ENCODE measurements around the gene ANKRD33. TPM values are rescaled to one million over a fixed set of nuclear protein-coding genes. Genes with fewer than 3 reads are reported as not detected.

Gene ANKRD33
- total RNA-seq, 2 experiments from 2014 or later: not detected

- CTCF ChIA-PET: no interaction called here
- Mint-ChIP-seq H3K9me3 (no peaks in the 10 kb centered on the region), H3K4me3 (no peak overlapping the region), H3K27me3 (peaks cover 51% of the 10 kb centered on the region), H3K36me3 (ENCODE audit: low read depth) (no peaks in the 10 kb centered on the region), H3K4me1 (peaks cover 30% of the 10 kb centered on the region), H3K27ac (no peak overlapping the region)
- POLR2A ChIA-PET: no interaction called here
- DNase-seq: no peak
These were observed 37.6 kb upstream of the ANKRD33 start for GRCh38 chr12:51850081-51850964.

GRCh38 chr12:51850965-51851299 is 37.0 kb upstream of the ANKRD33 start:
- DNase-seq: no peak
- Mint-ChIP-seq H3K4me1 (peaks cover 30% of the 10 kb centered on the region), H3K27me3 (peaks cover 45% of the 10 kb centered on the region), H3K27ac (no peak overlapping the region), H3K4me3 (no peak overlapping the region), H3K9me3 (no peaks in the 10 kb centered on the region), H3K36me3 (ENCODE audit: low read depth) (no peaks in the 10 kb centered on the region)
- ChIA-PET POLR2A (no interaction called here), CTCF (no interaction called here)

GRCh38 chr12:51851413-51852124 is 36.3 kb upstream of the ANKRD33 start:
- no peak for DNase-seq
- Mint-ChIP-seq H3K36me3 (ENCODE audit: low read depth) (no peaks in the 10 kb centered on the region), H3K4me1 (peaks cover 27% of the 10 kb centered on the region), H3K9me3 (no peaks in the 10 kb centered on the region), H3K4me3 (no peak overlapping the region), H3K27me3 (peaks cover 44% of the 10 kb centered on the region), H3K27ac (no peak overlapping the region)
- CTCF ChIA-PET: interaction anchor here (0.6 to 1.1 kb wide), 5 partner anchors 24 to 874 kb away, joined by 3 to 5 read pairs (median 3); no protein-coding TSS in a partner anchor
- POLR2A ChIA-PET: no interaction called here

GRCh38 chr12:51852404-51853137 is 35.3 kb upstream of the ANKRD33 start:
- POLR2A ChIA-PET: no interaction called here
- Mint-ChIP-seq H3K27ac (no peak overlapping the region), H3K4me3 (no peak overlapping the region), H3K27me3 (peaks cover 40% of the 10 kb centered on the region), H3K36me3 (ENCODE audit: low read depth) (no peaks in the 10 kb centered on the region), H3K9me3 (no peaks in the 10 kb centered on the region), H3K4me1 (peaks cover 25% of the 10 kb centered on the region)
- CTCF ChIA-PET: interaction anchor here (0.9 to 1.1 kb wide), 2 partner anchors 23 to 33 kb away, joined by 3 to 5 read pairs; no protein-coding TSS in a partner anchor
- no peak for DNase-seq

- Mint-ChIP-seq H3K36me3 (ENCODE audit: low read depth) (no peaks in the 10 kb centered on the region), H3K27me3 (peaks cover 32% of the 10 kb centered on the region), H3K9me3 (no peaks in the 10 kb centered on the region), H3K4me1 (peaks cover 22% of the 10 kb centered on the region), H3K4me3 (no peak overlapping the region), H3K27ac (no peak overlapping the region)
- ChIA-PET POLR2A (no interaction called here), CTCF (interaction anchor here (0.6 kb wide), 1 partner anchor 12 kb away, joined by 3 read pairs; no protein-coding TSS in a partner anchor)
- no peak for DNase-seq
These were observed 32.1 kb upstream of the ANKRD33 start for GRCh38 chr12:51855586-51856428.

GRCh38 chr12:51860986-51861385 is 26.9 kb upstream of the ANKRD33 start:
- Mint-ChIP-seq H3K4me3 (no peak overlapping the region), H3K27ac (no peak overlapping the region), H3K4me1 (peaks cover 1% of the 10 kb centered on the region), H3K36me3 (ENCODE audit: low read depth) (no peaks in the 10 kb centered on the region), H3K9me3 (no peaks in the 10 kb centered on the region), H3K27me3 (peaks cover 48% of the 10 kb centered on the region)
- CTCF ChIA-PET: interaction anchor here (0.6 kb wide), 1 partner anchor 25 kb away, joined by 3 read pairs; no protein-coding TSS in a partner anchor
- DNase-seq: no peak
- POLR2A ChIA-PET: no interaction called here

- Mint-ChIP-seq H3K27ac (no peak overlapping the region), H3K9me3 (no peaks in the 10 kb centered on the region), H3K4me3 (no peak overlapping the region), H3K36me3 (ENCODE audit: low read depth) (no peaks in the 10 kb centered on the region), H3K27me3 (peaks cover 54% of the 10 kb centered on the region), H3K4me1 (peaks cover 1% of the 10 kb centered on the region)
- POLR2A ChIA-PET: interaction anchor here (0.6 kb wide), 1 partner anchor 1124 kb away, joined by 3 read pairs; no protein-coding TSS in a partner anchor
- DNase-seq: no peak
- CTCF ChIA-PET: interaction anchor here (1.2 kb wide), 1 partner anchor 13 kb away, joined by 3 read pairs; no protein-coding TSS in a partner anchor
These were observed 25.0 kb upstream of the ANKRD33 start for GRCh38 chr12:51862947-51863346.

GRCh38 chr12:51863363-51863932 is 24.5 kb upstream of the ANKRD33 start:
- Mint-ChIP-seq H3K27ac (no peak overlapping the region), H3K36me3 (ENCODE audit: low read depth) (no peaks in the 10 kb centered on the region), H3K4me3 (no peak overlapping the region), H3K27me3 (peaks cover 59% of the 10 kb centered on the region), H3K4me1 (peaks cover 1% of the 10 kb centered on the region), H3K9me3 (no peaks in the 10 kb centered on the region)
- CTCF ChIA-PET: no interaction called here
- DNase-seq: no peak
- POLR2A ChIA-PET: no interaction called here

- H3K4me1 Mint-ChIP-seq: peaks cover 1% of the 10 kb centered on the region
- POLR2A ChIA-PET: no interaction called here
- CTCF ChIA-PET: interaction anchor here (1.0 kb wide), 1 partner anchor 40 kb away, joined by 3 read pairs; no protein-coding TSS in a partner anchor
- H3K9me3 Mint-ChIP-seq: no peaks in the 10 kb centered on the region
- no peak overlapping the region for H3K4me3 Mint-ChIP-seq
- H3K27me3 Mint-ChIP-seq: peaks cover 65% of the 10 kb centered on the region
- no peak overlapping the region for H3K27ac Mint-ChIP-seq
- no peaks in the 10 kb centered on the region for H3K36me3 Mint-ChIP-seq (ENCODE audit: low read depth)
- DNase-seq: no peak
These were observed 23.7 kb upstream of the ANKRD33 start for GRCh38 chr12:51863933-51864832.

- POLR2A ChIA-PET: no interaction called here
- DNase-seq: no peak
- Mint-ChIP-seq H3K36me3 (ENCODE audit: low read depth) (no peaks in the 10 kb centered on the region), H3K9me3 (no peaks in the 10 kb centered on the region), H3K27ac (no peak overlapping the region), H3K4me3 (no peak overlapping the region), H3K27me3 (peaks cover 70% of the 10 kb centered on the region), H3K4me1 (peaks cover 1% of the 10 kb centered on the region)
- CTCF ChIA-PET: interaction anchor here (1.0 kb wide), 1 partner anchor 41 kb away, joined by 3 read pairs; no protein-coding TSS in a partner anchor
These were observed 22.9 kb upstream of the ANKRD33 start for GRCh38 chr12:51864833-51865670.

Data from activated CD4-positive, alpha-beta memory T cell treated with anti-CD3 and anti-CD28 coated beads, Interleukin-2, amount 10 ng/mL, durations not matched to agents 7 days and 5 days (primary cell).